Keratinocyte (primary cell): Measurements from ENCODE around the gene DIAPH2.

ENCODE experiments used
- CTCF ChIP-seq, 3 experiments: IDR thresholded peaks in 1 of 3; conservative IDR thresholded peaks in 1 of 3; optimal IDR thresholded peaks in 1 of 3; 2 replicates in 2 of 3; 3 replicates in 1 of 3; pipeline versions ENCODE3 to v1.5.1; 2011; ENCODE audit warnings: low read length in 3 of 3, mild to moderate bottlenecking in 3 of 3, moderate library complexity in 2 of 3, control low read depth in 1 of 3, inconsistent platforms in 1 of 3; ENCODE audit not compliant: insufficient read depth in 2 of 3; ENCODE audit errors: extremely low read depth in 1 of 3
- EZH2 ChIP-seq: IDR thresholded peaks from one replicate; pipeline ENCODE4 v1.6.1; 2012; ENCODE audit warnings: inconsistent platforms, mild to moderate bottlenecking, low read length, moderate library complexity

- no peak for TF ChIP-seq CTCF (optimal IDR thresholded peaks at IDR 0.05 in 1 of 3, IDR thresholded peaks at IDR 0.05 in 1 of 3, conservative IDR thresholded peaks at IDR 0.05 in 1 of 3; ENCODE audit: extremely low read depth in 1 of 3, insufficient read depth in 2 of 3, low read length in 3 of 3)
- TF ChIP-seq EZH2, result no peak
Measured at GRCh38 chrX:96883608-96884007, 199.0 kb downstream of the DIAPH2 start, which contains the start of gene RPA4.
